Neural progenitor cell (in vitro differentiated cells): ENCODE measurements around the gene WFIKKN1.

Experiments used
- CTCF ChIP-seq: fragments of 200-600 bp; sonication (generic); IDR thresholded peaks from 2 replicates; pipeline ENCODE4 v1.5.1; 2017; ENCODE audit warnings: antibody characterized with exemption, mild to moderate bottlenecking
- EZH2 ChIP-seq: fragments of 200-600 bp; sonication (generic); IDR thresholded peaks from 2 replicates; pipeline ENCODE4 v1.6.1; 2017; ENCODE audit warnings: antibody characterized with exemption, mild to moderate bottlenecking, moderate library complexity

- TF ChIP-seq CTCF (no peak), EZH2 (no peak)
These were observed 16.6 kb downstream of the WFIKKN1 start for GRCh38 chr16:647173-647902.
